ENCODE results near the gene SUPT20HL2.

Gene SUPT20HL2

GRCh38 chrX:24347881-24348280 lies 34.0 kb upstream of the SUPT20HL2 start:
- no peaks in the 10 kb centered on the region for H3K27me3 ChIP-seq (replicated peaks)
- TF ChIP-seq CTCF (IDR thresholded peaks at IDR 0.05; ENCODE audit: low read depth, low read length, missing control alignments): no peak
- no peak overlapping the region for H3K4me3 ChIP-seq (ENCODE audit: low read depth, low read length)
- no peaks in the 10 kb centered on the region for H3K36me3 ChIP-seq (replicated peaks)
- DNase-seq: no peak
- in situ Hi-C loops (cut with HindIII; ENCODE audit: low pct_ligation_motif_present, low sequenced_read_pairs): no loop called here
- no peak overlapping the region for H3K27ac ChIP-seq

GRCh38 chrX:24343719-24344118 lies 29.9 kb upstream of the SUPT20HL2 start:
- TF ChIP-seq CTCF (IDR thresholded peaks at IDR 0.05; ENCODE audit: low read depth, low read length, missing control alignments): no peak
- Histone ChIP-seq H3K27me3 (replicated peaks) (no peaks in the 10 kb centered on the region), H3K36me3 (replicated peaks) (no peaks in the 10 kb centered on the region), H3K4me3 (ENCODE audit: low read depth, low read length) (no peak overlapping the region), H3K27ac (no peak overlapping the region)
- in situ Hi-C loops (cut with HindIII; ENCODE audit: low pct_ligation_motif_present, low sequenced_read_pairs): no loop called here
- no peak for DNase-seq

GRCh38 chrX:24341795-24342194 lies 27.9 kb upstream of the SUPT20HL2 start:
- in situ Hi-C loops (cut with HindIII; ENCODE audit: low pct_ligation_motif_present, low sequenced_read_pairs): no loop called here
- DNase-seq: peak; percentile 60
- Histone ChIP-seq H3K27me3 (replicated peaks) (no peaks in the 10 kb centered on the region), H3K4me3 (ENCODE audit: low read depth, low read length) (no peak overlapping the region), H3K27ac (no peak overlapping the region), H3K36me3 (replicated peaks) (no peaks in the 10 kb centered on the region)
- no peak for TF ChIP-seq CTCF (IDR thresholded peaks at IDR 0.05; ENCODE audit: low read depth, low read length, missing control alignments)

- H3K27ac ChIP-seq: no peak overlapping the region
- no peak for TF ChIP-seq CTCF (IDR thresholded peaks at IDR 0.05; ENCODE audit: low read depth, low read length, missing control alignments)
- no peak overlapping the region for H3K4me3 ChIP-seq (ENCODE audit: low read depth, low read length)
- in situ Hi-C loops (cut with HindIII; ENCODE audit: low pct_ligation_motif_present, low sequenced_read_pairs): no loop called here
- H3K27me3 ChIP-seq (replicated peaks): no peaks in the 10 kb centered on the region
- no peaks in the 10 kb centered on the region for H3K36me3 ChIP-seq (replicated peaks)
- DNase-seq: no peak
Observed at GRCh38 chrX:24340501-24340900, 26.6 kb upstream of the SUPT20HL2 start.

- TF ChIP-seq CTCF (IDR thresholded peaks at IDR 0.05; ENCODE audit: low read depth, low read length, missing control alignments): no peak
- in situ Hi-C loops (cut with HindIII; ENCODE audit: low pct_ligation_motif_present, low sequenced_read_pairs): no loop called here
- DNase-seq: no peak
Observed at GRCh38 chrX:24339911-24340310, 26.0 kb upstream of the SUPT20HL2 start.

GRCh38 chrX:24335871-24336270 lies 22.0 kb upstream of the SUPT20HL2 start:
- Histone ChIP-seq H3K4me3 (ENCODE audit: low read depth, low read length) (no peak overlapping the region), H3K36me3 (replicated peaks) (no peaks in the 10 kb centered on the region), H3K27me3 (replicated peaks) (no peaks in the 10 kb centered on the region), H3K27ac (no peak overlapping the region)
- DNase-seq: no peak
- in situ Hi-C loops (cut with HindIII; ENCODE audit: low pct_ligation_motif_present, low sequenced_read_pairs): no loop called here
- no peak for TF ChIP-seq CTCF (IDR thresholded peaks at IDR 0.05; ENCODE audit: low read depth, low read length, missing control alignments)

More at GRCh38 chrX:24339911-24340310, 26.0 kb upstream of the SUPT20HL2 start:
- H3K4me3 ChIP-seq (ENCODE audit: low read depth, low read length): no peak overlapping the region
- no peaks in the 10 kb centered on the region for H3K36me3 ChIP-seq (replicated peaks)
- no peaks in the 10 kb centered on the region for H3K27me3 ChIP-seq (replicated peaks)
- H3K27ac ChIP-seq: no peak overlapping the region
